HG03565 (cell line): Measurements from ENCODE around the gene PBRM1.

Experiments used
- ATAC-seq: cut with Tn5 transposase; IDR thresholded peaks from one replicate; pipeline ENCODE4 v1.9.1; 2021; ENCODE audit warnings: mild to moderate bottlenecking, moderate library complexity; ENCODE audit not compliant: unreplicated experiment

PBRM1 gene

GRCh38 chr3:52525680-52526561 lies 159.8 kb downstream of the PBRM1 start:
- no peak for ATAC-seq

- ATAC-seq, result no peak
Measured at GRCh38 chr3:52524752-52525679, 160.7 kb downstream of the PBRM1 start.

- no peak for ATAC-seq
Measured at GRCh38 chr3:52524258-52524751, 161.4 kb downstream of the PBRM1 start.

- no peak for ATAC-seq
Measured at GRCh38 chr3:52523386-52524257, 162.1 kb downstream of the PBRM1 start.

- no peak for ATAC-seq
Measured at GRCh38 chr3:52522651-52523251, 163.0 kb downstream of the PBRM1 start.

GRCh38 chr3:52521881-52522650 lies 163.6 kb downstream of the PBRM1 start:
- no peak for ATAC-seq

GRCh38 chr3:52521488-52521824 lies 164.3 kb downstream of the PBRM1 start:
- ATAC-seq, result no peak

- ATAC-seq, result no peak
Measured at GRCh38 chr3:52520716-52521487, 164.8 kb downstream of the PBRM1 start.

GRCh38 chr3:52520141-52520667 lies 165.5 kb downstream of the PBRM1 start:
- ATAC-seq, result no peak

- no peak for ATAC-seq
Measured at GRCh38 chr3:52519445-52520140, 166.1 kb downstream of the PBRM1 start.

- ATAC-seq, result no peak
Measured at GRCh38 chr3:52518723-52519444, 166.8 kb downstream of the PBRM1 start.

- no peak for ATAC-seq
Measured at GRCh38 chr3:52517796-52518722, 167.7 kb downstream of the PBRM1 start.

- no peak for ATAC-seq
Measured at GRCh38 chr3:52516509-52517195, 169.1 kb downstream of the PBRM1 start.

- ATAC-seq, result no peak
Measured at GRCh38 chr3:52515192-52515591, 170.5 kb downstream of the PBRM1 start.

- no peak for ATAC-seq
Measured at GRCh38 chr3:52514576-52514975, 171.1 kb downstream of the PBRM1 start.

- ATAC-seq, result no peak
Measured at GRCh38 chr3:52513281-52513680, 172.4 kb downstream of the PBRM1 start.
